Pancreas (tissue), 10 donors: ENCODE measurements around the gene PLCB1. TPM values are rescaled to one million over a fixed set of nuclear protein-coding genes. Genes with fewer than 3 reads are reported as not detected.

ENCODE experiments used
- ATAC-seq, 4 donors: fragments of 200-7000 bp; cut with Tn5 transposase; one replicate each; pipeline versions ENCODE4 v1.8.0 to v1.9.1; 2020; ENCODE audit warnings: mild to moderate bottlenecking in 4 of 4, moderate library complexity in 4 of 4
- DNase-seq, 6 donors: peaks; one replicate each; pipeline ENCODE4 v3.0.0-alpha.2; 2020
- FAIRE-seq: peaks from 2 replicates; lab custom pipeline; 2012; peaks lifted over from hg19 to GRCh38; lab: Jason Lieb, UNC
- H3K27ac ChIP-seq, 4 donors: fragments of 200-600 bp; sonication (generic); 1 replicate in 3 of 4; 2 replicates in 1 of 4; pipeline versions ENCODE4 v1.5.0 to v1.8.0; 2020
- H3K27me3 ChIP-seq, 4 donors: fragments of 200-600 bp; one replicate each; pipeline ENCODE4 v1.8.0; 2021
- H3K36me3 ChIP-seq, 3 donors: fragments of 200-600 bp; sonication (generic) in 1 of 3; one replicate each; pipeline versions ENCODE4 v1.5.0 to v1.8.0; 2020 to 2021
- H3K4me1 ChIP-seq, 3 donors: fragments of 200-600 bp; one replicate each; pipeline ENCODE4 v1.8.0; 2021
- H3K4me3 ChIP-seq, 4 donors: fragments of 200-600 bp; sonication (generic) in 2 of 4; one replicate each; pipeline versions ENCODE4 v1.5.0 to v1.8.0; 2020 to 2021
- H3K9me3 ChIP-seq, 4 donors: fragments of 200-600 bp; one replicate each; pipeline ENCODE4 v1.8.0; 2021
- CTCF ChIP-seq, 4 donors: fragments of 200-600 bp; sonication (generic) in 3 of 4; IDR thresholded peaks; one replicate each; pipeline versions ENCODE4 v1.5.0 to v1.8.0; 2021; ENCODE audit warnings: antibody characterized with exemption in 4 of 4
- WGBS, 2 donors: extraction: QIAGEN DNeasy Blood & Tissue Kit; methylation state at CpG; one replicate each; pipeline ENCODE4 v1.1.7; 2013; 5-methylcytosine and 5-hydroxymethylcytosine counted together
- intact Hi-C, 3 donors: fragments of 100-400 bp; cut with DNase I; formaldehyde crosslinking; loops; one replicate each; pipeline versions ENCODE4 v1.11.1 to v1.14.2; 2022
- polyA plus RNA-seq, 2 donors: library from polyadenylated mRNA; stranded (reverse); fragments of 200-250 nt; gene quantifications; one replicate each; pipeline ENCODE4 v1.2.3, GENCODE V29; 2013
- total RNA-seq, 6 donors: library from RNA; stranded (reverse); fragmentation: NEBNext Ultra II Directional in 4 of 6; extraction: Animal tissue kit (Norgen Biotek cat#: 25700) in 4 of 6; gene quantifications; one replicate each; pipeline versions ENCODE4 v1.2.1 to v1.2.4, GENCODE V29; 2021 to 2023
- donor health status: healthy with polysubstance abuse.
- donor health status: DM: no; HTN: no; CAD: no; lungs with moderate emphysema.
- donor health status: DM: no; HTN: no; CAD: no.
- donor health status: control.
- donor health status: control.
- donor health status: Bipolar disorder and iron deficiency.
- donor health status: DM: yes; HTN: yes; CAD: no.
- donor health status: DM: no; HTN: no; CAD: no.
- donor health status: DM: no; HTN: no; CAD: no.
- donor health status: DM: yes; HTN: yes; CAD: no.

The PLCB1 gene
- total and polyA plus RNA-seq, 8 donors = 4.5 to 18.7 (median 13.7) TPM

DNA sequence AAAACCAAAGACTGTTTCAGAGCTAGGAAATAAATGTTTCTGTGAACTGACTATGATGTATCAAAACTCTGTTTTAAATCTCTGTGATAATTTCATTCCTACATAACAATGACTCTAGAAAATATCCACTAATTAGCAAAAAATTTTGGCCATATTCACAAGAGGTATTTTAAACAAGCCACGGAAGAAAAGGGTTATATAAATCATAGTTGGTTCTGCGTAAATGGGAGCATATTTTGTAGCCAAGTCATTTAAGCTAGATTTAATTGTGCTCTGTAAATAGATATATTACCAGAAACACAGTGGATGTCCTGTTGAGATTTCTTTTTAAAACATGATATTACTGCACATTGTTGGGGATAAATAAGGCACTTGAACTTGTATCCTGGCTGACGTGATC, 520.3 kb downstream of the PLCB1 start:
- no peak for TF ChIP-seq CTCF (IDR thresholded peaks at IDR 0.05)
- H3K27me3 ChIP-seq = no peaks in the 10 kb centered on the region
- 74 to 96% methylated on average over 3 of the region's 3 CpGs for WGBS, 2 donors
- ATAC-seq (no peak), DNase-seq (no peak), FAIRE-seq (no peak)
- H3K4me3 ChIP-seq = no peak overlapping the region
- no peaks in the 10 kb centered on the region for H3K9me3 ChIP-seq
- intact Hi-C loops = no loop called here
- no peaks in the 10 kb centered on the region for H3K36me3 ChIP-seq
- H3K27ac ChIP-seq = no peak overlapping the region
- no peaks in the 10 kb centered on the region for H3K4me1 ChIP-seq

- intact Hi-C loops = no loop called here
- FAIRE-seq = no peak
- Histone ChIP-seq H3K9me3 (no peaks in the 10 kb centered on the region), H3K27me3 (no peaks in the 10 kb centered on the region), H3K27ac (no peak overlapping the region), H3K4me3 (no peak overlapping the region), H3K4me1 (no peaks in the 10 kb centered on the region), H3K36me3 (no peaks in the 10 kb centered on the region)
- DNase-seq = no peak
- no peak for ATAC-seq
- WGBS, 2 donors = 43 to 50% methylated on average over 2 of the region's 2 CpGs
- no peak for TF ChIP-seq CTCF (IDR thresholded peaks at IDR 0.05)
Measured at GRCh38 chr20:8654486-8654885, 522.4 kb downstream of the PLCB1 start.

DNA sequence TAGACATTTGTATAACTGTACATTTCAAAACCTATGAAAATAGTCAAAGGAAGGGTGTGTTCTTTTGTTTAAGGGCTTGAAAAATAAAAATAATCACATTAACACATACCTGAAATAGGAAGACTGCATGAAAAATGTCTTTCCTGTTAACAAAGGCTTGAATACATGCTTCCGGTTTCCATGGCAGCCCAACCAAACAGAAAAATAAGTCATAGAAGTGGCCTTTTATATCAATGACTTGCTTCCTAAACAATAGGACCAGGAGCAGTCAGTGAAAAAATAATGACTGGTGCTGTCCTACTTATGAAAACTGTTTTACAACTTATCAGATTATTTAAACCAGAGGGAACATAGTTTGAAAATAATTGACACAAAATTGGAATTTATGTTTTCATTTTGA, 524.3 kb downstream of the PLCB1 start:
- FAIRE-seq = no peak
- Histone ChIP-seq H3K4me1 (no peaks in the 10 kb centered on the region), H3K9me3 (no peaks in the 10 kb centered on the region), H3K27ac (no peak overlapping the region), H3K4me3 (no peak overlapping the region), H3K36me3 (no peaks in the 10 kb centered on the region), H3K27me3 (no peaks in the 10 kb centered on the region)
- ATAC-seq = no peak
- DNase-seq = no peak
- 82 to 93% methylated on average over 1 of the region's 1 CpG for WGBS, 2 donors
- intact Hi-C loops = no loop called here
- no peak for TF ChIP-seq CTCF (IDR thresholded peaks at IDR 0.05)

- ATAC-seq (no peak), FAIRE-seq (no peak), DNase-seq (no peak)
- H3K27ac ChIP-seq = no peak overlapping the region
- no peaks in the 10 kb centered on the region for H3K27me3 ChIP-seq
- no peaks in the 10 kb centered on the region for H3K36me3 ChIP-seq
- no peaks in the 10 kb centered on the region for H3K9me3 ChIP-seq
- intact Hi-C loops = no loop called here
- TF ChIP-seq CTCF (IDR thresholded peaks at IDR 0.05) = no peak
- H3K4me1 ChIP-seq = no peaks in the 10 kb centered on the region
- no peak overlapping the region for H3K4me3 ChIP-seq
Measured at GRCh38 chr20:8657664-8658063, 525.6 kb downstream of the PLCB1 start.

- no peak for ATAC-seq
- WGBS, 2 donors = 90% methylated on average over 3 of the region's 3 CpGs
- intact Hi-C loops = no loop called here
Measured at GRCh38 chr20:8658103-8658502, 526.0 kb downstream of the PLCB1 start.

More at GRCh38 chr20:8658103-8658502, 526.0 kb downstream of the PLCB1 start:
- H3K27me3 ChIP-seq = no peaks in the 10 kb centered on the region
- no peak overlapping the region for H3K4me3 ChIP-seq
- no peak for TF ChIP-seq CTCF (IDR thresholded peaks at IDR 0.05)
- no peaks in the 10 kb centered on the region for H3K36me3 ChIP-seq
- no peaks in the 10 kb centered on the region for H3K9me3 ChIP-seq
- H3K4me1 ChIP-seq = no peaks in the 10 kb centered on the region
- H3K27ac ChIP-seq = no peak overlapping the region
- no peak for DNase-seq
- FAIRE-seq = no peak
